Transverse colon (tissue), 4 donors: ENCODE data around the gene CDADC1. TPM values are rescaled to one million over a fixed set of nuclear protein-coding genes. Genes with fewer than 3 reads are reported as not detected.

Experiments
- DNase-seq: peaks from one replicate; pipeline ENCODE4 v3.0.0-alpha.2; 2019
- H3K27ac ChIP-seq, 4 donors: fragments of 200-600 bp; sonication (generic); 2 replicates each; pipeline ENCODE4 v1.5.1; 2016 to 2018; ENCODE audit warnings: inconsistent platforms in 4 of 4
- H3K27me3 ChIP-seq: fragments of 200-600 bp; sonication (generic); 2 replicates; pipeline ENCODE4 v1.5.1; 2017; ENCODE audit warnings: inconsistent platforms
- H3K36me3 ChIP-seq, 4 donors: fragments of 200-600 bp; sonication (generic); 2 replicates each; pipeline ENCODE4 v1.5.1; 2017 to 2019; ENCODE audit warnings: inconsistent platforms in 4 of 4
- H3K4me1 ChIP-seq, 4 donors: fragments of 200-600 bp; sonication (generic); 2 replicates each; pipeline ENCODE4 v1.5.1; 2017 to 2020; ENCODE audit warnings: inconsistent platforms in 4 of 4
- H3K4me3 ChIP-seq, 4 donors: fragments of 200-600 bp; sonication (generic); 1 replicate in 1 of 4; 2 replicates in 3 of 4; pipeline versions ENCODE4 v1.5.1 to v1.6.1; 2017 to 2019; ENCODE audit warnings: inconsistent platforms in 4 of 4
- H3K9me3 ChIP-seq, 2 donors: fragments of 200-600 bp; sonication (generic); 2 replicates each; pipeline ENCODE4 v1.5.1; 2017 to 2019; ENCODE audit warnings: inconsistent platforms in 2 of 2
- CTCF ChIP-seq, 5 experiments: fragments of 200-600 bp in 3 of 5; fragments of 450-650 bp in 2 of 5; sonication (generic) in 3 of 5; IDR thresholded peaks; 1 replicate in 2 of 5; 2 replicates in 3 of 5; pipeline ENCODE4 v1.5.1; 2016 to 2017; ENCODE audit warnings: antibody characterized with exemption in 5 of 5, inconsistent platforms in 3 of 5, mild to moderate bottlenecking in 2 of 5, moderate library complexity in 1 of 5
- EP300 ChIP-seq: sonication (generic); formaldehyde crosslinking; IDR thresholded peaks from one replicate; pipeline ENCODE4 v1.6.1; 2017; ENCODE audit warnings: antibody characterized with exemption, low read depth
- POLR2A ChIP-seq: fragments of 450-650 bp; IDR thresholded peaks from one replicate; pipeline ENCODE4 v1.6.1; 2016; ENCODE audit warnings: antibody characterized with exemption, mild to moderate bottlenecking, moderate library complexity
- POLR2AphosphoS5 ChIP-seq, 3 donors: sonication (generic); formaldehyde crosslinking; IDR thresholded peaks; one replicate each; pipeline ENCODE4 v1.6.1; 2016; ENCODE audit warnings: antibody characterized with exemption in 3 of 3
- WGBS, 2 donors: methylation state at CpG; one replicate each; pipeline ENCODE4 v1.1.5; 2018; ENCODE audit warnings: low coverage in 1 of 2; 5-methylcytosine and 5-hydroxymethylcytosine counted together
- in situ Hi-C, 4 donors: fragments of 200-750 bp; cut with MboI; loops; one replicate each; pipeline versions ENCODE4 v1.15.0 to v1.15.1; 2017; ENCODE audit warnings: low sequenced_read_pairs in 3 of 4, low pct_ligation_motif_present in 1 of 4, low pct_unique_long_range_greater_than_20kb in 1 of 4
- intact Hi-C: fragments of 100-400 bp; cut with DNase I; formaldehyde crosslinking; loops from one replicate; pipeline ENCODE4 v1.15.1; 2023; ENCODE audit warnings: low total_unique reads
- total RNA-seq, 4 donors: library from RNA; depleted of rRNA; stranded (reverse); fragments of >200 nt; gene quantifications; one replicate each; pipeline ENCODE4 v1.1.0, GENCODE V29; 2016

CDADC1 gene
- total RNA-seq, 4 donors from 2014 or later, result 0.75 to 7.9 (median 3.9) TPM

GRCh38 chr13:49262634-49263033 lies 14.9 kb downstream of the CDADC1 start:
- in situ Hi-C loops (no loop called here), intact Hi-C loops (no loop called here)
- Histone ChIP-seq H3K27me3 (no peaks in the 10 kb centered on the region), H3K27ac (no peak overlapping the region), H3K36me3 (peaks cover 0 to 20% (median 7%) of the 10 kb centered on the region in 4 donors), H3K4me3 (no peak overlapping the region), H3K4me1 (no peaks in the 10 kb centered on the region), H3K9me3 (no peaks in the 10 kb centered on the region)
- 90 to 92% methylated on average over 3 to 6 of the region's 6 CpGs for WGBS, 2 donors
- no peak for DNase-seq
- TF ChIP-seq CTCF (IDR thresholded peaks at IDR 0.05), result no peak
- no peak for TF ChIP-seq POLR2AphosphoS5 (IDR thresholded peaks at IDR 0.05)
- no peak for TF ChIP-seq EP300
- TF ChIP-seq POLR2A, result no peak

GRCh38 chr13:49265822-49266221 lies 18.1 kb downstream of the CDADC1 start:
- H3K27me3 ChIP-seq, result no peaks in the 10 kb centered on the region
- no peaks in the 10 kb centered on the region for H3K9me3 ChIP-seq
- in situ Hi-C loops (no loop called here), intact Hi-C loops (no loop called here)
- no peak for TF ChIP-seq CTCF (IDR thresholded peaks at IDR 0.05)
- TF ChIP-seq POLR2A, result no peak
- no peak for TF ChIP-seq POLR2AphosphoS5 (IDR thresholded peaks at IDR 0.05)
- TF ChIP-seq EP300, result no peak
- 73% methylated on average over 2 of the region's 2 CpGs; no CpG with 5 or more reads in 1 of the 2 donors for WGBS, 2 donors
- no peaks in the 10 kb centered on the region for H3K4me1 ChIP-seq
- H3K4me3 ChIP-seq, result no peak overlapping the region
- H3K36me3 ChIP-seq, result peaks cover 0 to 6% (median 0%) of the 10 kb centered on the region in 4 donors
- no peak overlapping the region for H3K27ac ChIP-seq
- no peak for DNase-seq

GRCh38 chr13:49271264-49271663 lies 23.5 kb downstream of the CDADC1 start:
- no peak overlapping the region for H3K4me3 ChIP-seq
- 33 to 73% methylated on average over 1 of the region's 1 CpG for WGBS, 2 donors
- no peaks in the 10 kb centered on the region for H3K9me3 ChIP-seq
- in situ Hi-C loops (no loop called here), intact Hi-C loops (no loop called here)
- no peak for TF ChIP-seq EP300
- TF ChIP-seq POLR2AphosphoS5 (IDR thresholded peaks at IDR 0.05), result no peak
- no peak for TF ChIP-seq POLR2A
- TF ChIP-seq CTCF (IDR thresholded peaks at IDR 0.05), result no peak
- DNase-seq, result no peak
- H3K36me3 ChIP-seq, result no peaks in the 10 kb centered on the region
- H3K4me1 ChIP-seq, result peaks cover 0 to 3% (median 0%) of the 10 kb centered on the region in 4 donors
- no peaks in the 10 kb centered on the region for H3K27me3 ChIP-seq
- H3K27ac ChIP-seq, result no peak overlapping the region

DNA sequence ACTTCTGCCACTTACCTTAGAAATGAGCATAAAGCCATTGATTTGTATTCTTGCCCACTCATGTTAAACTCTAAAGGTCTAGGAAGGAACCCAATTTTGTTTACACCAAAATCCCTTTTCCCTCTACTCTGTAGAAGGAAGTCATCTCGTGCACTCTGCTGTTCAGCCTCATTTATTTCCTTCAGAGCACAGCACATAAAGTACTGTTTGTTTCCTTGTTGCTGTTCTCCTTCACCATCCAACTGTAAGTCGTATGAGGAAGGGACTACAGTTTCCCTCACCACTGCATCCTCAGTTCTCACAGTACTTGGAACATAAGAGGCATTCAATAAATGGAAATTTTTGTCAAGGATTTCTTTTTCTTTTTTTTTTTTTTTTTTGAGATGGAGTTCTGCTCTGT lies 24.6 kb downstream of the CDADC1 start:
- no peak overlapping the region for H3K27ac ChIP-seq
- DNase-seq, result no peak
- no peaks in the 10 kb centered on the region for H3K9me3 ChIP-seq
- no peak overlapping the region for H3K4me3 ChIP-seq
- TF ChIP-seq POLR2A (no peak), EP300 (no peak), CTCF (IDR thresholded peaks at IDR 0.05) (no peak), POLR2AphosphoS5 (IDR thresholded peaks at IDR 0.05) (no peak)
- H3K4me1 ChIP-seq, result peaks cover 0 to 3% (median 0%) of the 10 kb centered on the region in 4 donors
- 22 to 28% methylated on average over 2 of the region's 2 CpGs for WGBS, 2 donors
- in situ Hi-C loops (no loop called here), intact Hi-C loops (no loop called here)
- H3K27me3 ChIP-seq, result no peaks in the 10 kb centered on the region
- no peaks in the 10 kb centered on the region for H3K36me3 ChIP-seq
